Measurements from ENCODE around the gene NRXN3.

Gene NRXN3

DNA sequence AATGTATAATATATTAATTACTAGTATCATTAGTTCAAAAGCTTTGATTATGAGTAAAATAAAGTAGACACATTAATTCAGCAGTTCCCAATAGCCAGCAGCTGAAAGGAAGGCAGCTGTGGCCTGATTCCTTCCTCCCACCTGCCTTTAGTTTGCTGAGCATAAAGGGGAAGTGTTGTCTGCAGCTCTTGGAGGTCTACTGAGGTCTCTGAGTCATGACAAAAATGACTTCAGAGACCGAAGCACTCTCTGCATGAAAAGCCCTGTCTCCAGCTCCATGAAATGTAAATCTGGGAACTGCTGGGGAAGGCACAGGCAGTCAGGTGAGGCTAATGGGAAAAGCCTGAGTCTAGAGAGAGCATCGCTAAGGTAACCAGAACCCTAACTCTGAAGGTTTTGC lies 165.4 kb downstream of the NRXN3 start:
- no peak overlapping the region for H3K27ac ChIP-seq (ENCODE audit: insufficient read depth, low read depth, low read length, poor library complexity, severe bottlenecking)
- H3K27me3 ChIP-seq (ENCODE audit: control insufficient read depth, insufficient read depth, low read length, poor library complexity, severe bottlenecking), result no peaks in the 10 kb centered on the region
- no peaks in the 10 kb centered on the region for H3K36me3 ChIP-seq (ENCODE audit: control insufficient read depth, insufficient read depth, low read length)
- H3K4me1 ChIP-seq (ENCODE audit: control insufficient read depth, insufficient read depth, low read length), result no peaks in the 10 kb centered on the region
- 84 to 89% methylated on average over 2 of the region's 2 CpGs for WGBS, 2 experiments
- H3K9me3 ChIP-seq (ENCODE audit: control insufficient read depth, low read length), result no peaks in the 10 kb centered on the region
- H3K4me3 ChIP-seq (ENCODE audit: insufficient read depth, low read depth, low read length), result no peak overlapping the region

DNA sequence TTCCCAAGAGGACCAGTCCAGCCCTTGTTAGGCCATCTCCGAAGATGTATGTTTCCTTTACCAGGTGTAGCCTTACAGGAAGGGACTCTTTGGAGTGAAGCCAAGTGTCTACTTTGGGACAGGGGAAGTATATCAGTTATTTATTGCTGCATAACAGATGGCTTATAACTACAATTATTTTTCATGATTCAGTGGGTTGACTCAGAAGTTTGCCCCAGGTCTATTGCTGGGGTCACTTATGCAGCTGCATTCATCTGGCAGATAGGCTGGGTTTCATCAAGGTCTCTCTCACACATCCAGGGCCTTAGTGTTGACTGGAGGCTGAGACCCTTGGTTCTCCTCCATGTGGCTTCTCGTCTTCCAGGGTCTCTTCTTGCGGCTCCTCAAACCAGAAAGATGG lies 170.1 kb downstream of the NRXN3 start:
- Histone ChIP-seq H3K27ac (ENCODE audit: insufficient read depth, low read depth, low read length, poor library complexity, severe bottlenecking) (no peak overlapping the region), H3K4me3 (ENCODE audit: insufficient read depth, low read depth, low read length) (no peak overlapping the region), H3K9me3 (ENCODE audit: control insufficient read depth, low read length) (no peaks in the 10 kb centered on the region), H3K4me1 (ENCODE audit: control insufficient read depth, insufficient read depth, low read length) (peaks cover 6% of the 10 kb centered on the region), H3K36me3 (ENCODE audit: control insufficient read depth, insufficient read depth, low read length) (no peaks in the 10 kb centered on the region), H3K27me3 (ENCODE audit: control insufficient read depth, insufficient read depth, low read length, poor library complexity, severe bottlenecking) (no peaks in the 10 kb centered on the region)
- WGBS, 2 experiments, result 87 to 94% methylated on average over 3 of the region's 3 CpGs

GRCh38 chr14:78341827-78342389 lies 171.7 kb downstream of the NRXN3 start:
- Histone ChIP-seq H3K4me3 (ENCODE audit: insufficient read depth, low read depth, low read length) (no peak overlapping the region), H3K4me1 (ENCODE audit: control insufficient read depth, insufficient read depth, low read length) (peaks cover 6% of the 10 kb centered on the region), H3K9me3 (ENCODE audit: control insufficient read depth, low read length) (no peaks in the 10 kb centered on the region), H3K27me3 (ENCODE audit: control insufficient read depth, insufficient read depth, low read length, poor library complexity, severe bottlenecking) (no peaks in the 10 kb centered on the region), H3K27ac (ENCODE audit: insufficient read depth, low read depth, low read length, poor library complexity, severe bottlenecking) (no peak overlapping the region), H3K36me3 (ENCODE audit: control insufficient read depth, insufficient read depth, low read length) (no peaks in the 10 kb centered on the region)
- 94 to 96% methylated on average over 3 of the region's 3 CpGs for WGBS, 2 experiments

DNA sequence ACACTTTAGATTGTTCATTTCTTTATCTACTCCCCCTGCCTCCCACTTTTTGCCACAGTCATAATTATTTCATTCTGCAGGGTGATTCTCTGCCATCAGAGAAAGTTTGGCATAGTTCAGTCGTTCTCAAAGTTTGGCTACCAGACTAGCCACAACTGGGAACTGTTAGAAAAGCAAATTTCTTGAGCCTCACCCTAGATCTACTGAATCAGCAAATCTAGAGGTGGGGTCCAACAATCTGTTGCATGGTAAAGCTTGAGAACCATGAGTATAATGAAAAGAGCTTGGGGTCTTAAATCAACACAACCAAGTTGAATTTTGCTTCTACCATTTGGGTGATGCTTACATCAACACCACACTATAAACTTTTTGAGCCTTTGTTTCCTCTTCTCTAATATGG lies 172.7 kb downstream of the NRXN3 start:
- Histone ChIP-seq H3K27ac (ENCODE audit: insufficient read depth, low read depth, low read length, poor library complexity, severe bottlenecking) (no peak overlapping the region), H3K36me3 (ENCODE audit: control insufficient read depth, insufficient read depth, low read length) (no peaks in the 10 kb centered on the region), H3K27me3 (ENCODE audit: control insufficient read depth, insufficient read depth, low read length, poor library complexity, severe bottlenecking) (no peaks in the 10 kb centered on the region), H3K9me3 (ENCODE audit: control insufficient read depth, low read length) (no peaks in the 10 kb centered on the region), H3K4me1 (ENCODE audit: control insufficient read depth, insufficient read depth, low read length) (peaks cover 6% of the 10 kb centered on the region), H3K4me3 (ENCODE audit: insufficient read depth, low read depth, low read length) (no peak overlapping the region)
- WGBS, 2 experiments, result 92 to 97% methylated on average over 1 of the region's 1 CpG

GRCh38 chr14:78344290-78344689 lies 174.1 kb downstream of the NRXN3 start:
- Histone ChIP-seq H3K4me1 (ENCODE audit: control insufficient read depth, insufficient read depth, low read length) (peaks cover 6% of the 10 kb centered on the region), H3K4me3 (ENCODE audit: insufficient read depth, low read depth, low read length) (no peak overlapping the region), H3K36me3 (ENCODE audit: control insufficient read depth, insufficient read depth, low read length) (no peaks in the 10 kb centered on the region), H3K27me3 (ENCODE audit: control insufficient read depth, insufficient read depth, low read length, poor library complexity, severe bottlenecking) (no peaks in the 10 kb centered on the region), H3K9me3 (ENCODE audit: control insufficient read depth, low read length) (no peaks in the 10 kb centered on the region), H3K27ac (ENCODE audit: insufficient read depth, low read depth, low read length, poor library complexity, severe bottlenecking) (no peak overlapping the region)
- 85 to 86% methylated on average over 4 of the region's 4 CpGs for WGBS, 2 experiments

GRCh38 chr14:78345131-78345744 lies 175.1 kb downstream of the NRXN3 start:
- no peak overlapping the region for H3K4me3 ChIP-seq (ENCODE audit: insufficient read depth, low read depth, low read length)
- no peaks in the 10 kb centered on the region for H3K27me3 ChIP-seq (ENCODE audit: control insufficient read depth, insufficient read depth, low read length, poor library complexity, severe bottlenecking)
- peaks cover 6% of the 10 kb centered on the region for H3K4me1 ChIP-seq (ENCODE audit: control insufficient read depth, insufficient read depth, low read length)
- no peaks in the 10 kb centered on the region for H3K36me3 ChIP-seq (ENCODE audit: control insufficient read depth, insufficient read depth, low read length)
- H3K9me3 ChIP-seq (ENCODE audit: control insufficient read depth, low read length), result no peaks in the 10 kb centered on the region
- no peak overlapping the region for H3K27ac ChIP-seq (ENCODE audit: insufficient read depth, low read depth, low read length, poor library complexity, severe bottlenecking)
- 89 to 95% methylated on average over 6 of the region's 6 CpGs for WGBS, 2 experiments

GRCh38 chr14:78346747-78347146 lies 176.6 kb downstream of the NRXN3 start:
- Histone ChIP-seq H3K27me3 (ENCODE audit: control insufficient read depth, insufficient read depth, low read length, poor library complexity, severe bottlenecking) (no peaks in the 10 kb centered on the region), H3K27ac (ENCODE audit: insufficient read depth, low read depth, low read length, poor library complexity, severe bottlenecking) (no peak overlapping the region), H3K4me3 (ENCODE audit: insufficient read depth, low read depth, low read length) (no peak overlapping the region), H3K9me3 (ENCODE audit: control insufficient read depth, low read length) (no peaks in the 10 kb centered on the region), H3K4me1 (ENCODE audit: control insufficient read depth, insufficient read depth, low read length) (peaks cover 6% of the 10 kb centered on the region), H3K36me3 (ENCODE audit: control insufficient read depth, insufficient read depth, low read length) (no peaks in the 10 kb centered on the region)
- 88 to 93% methylated on average over 5 of the region's 5 CpGs for WGBS, 2 experiments

- no peaks in the 10 kb centered on the region for H3K27me3 ChIP-seq (ENCODE audit: control insufficient read depth, insufficient read depth, low read length, poor library complexity, severe bottlenecking)
- WGBS, 2 experiments, result 88 to 90% methylated on average over 3 of the region's 3 CpGs
- H3K27ac ChIP-seq (ENCODE audit: insufficient read depth, low read depth, low read length, poor library complexity, severe bottlenecking), result no peak overlapping the region
- H3K4me3 ChIP-seq (ENCODE audit: insufficient read depth, low read depth, low read length), result no peak overlapping the region
- H3K36me3 ChIP-seq (ENCODE audit: control insufficient read depth, insufficient read depth, low read length), result no peaks in the 10 kb centered on the region
- H3K4me1 ChIP-seq (ENCODE audit: control insufficient read depth, insufficient read depth, low read length), result peaks cover 6% of the 10 kb centered on the region
- no peaks in the 10 kb centered on the region for H3K9me3 ChIP-seq (ENCODE audit: control insufficient read depth, low read length)
Observed at GRCh38 chr14:78355109-78355508, 184.9 kb downstream of the NRXN3 start.

GRCh38 chr14:78356391-78356790 lies 186.2 kb downstream of the NRXN3 start:
- no peaks in the 10 kb centered on the region for H3K27me3 ChIP-seq (ENCODE audit: control insufficient read depth, insufficient read depth, low read length, poor library complexity, severe bottlenecking)
- no peaks in the 10 kb centered on the region for H3K9me3 ChIP-seq (ENCODE audit: control insufficient read depth, low read length)
- no peaks in the 10 kb centered on the region for H3K36me3 ChIP-seq (ENCODE audit: control insufficient read depth, insufficient read depth, low read length)
- 34 to 47% methylated on average over 3 of the region's 3 CpGs for WGBS, 2 experiments
- peaks cover 6% of the 10 kb centered on the region for H3K4me1 ChIP-seq (ENCODE audit: control insufficient read depth, insufficient read depth, low read length)
- H3K27ac ChIP-seq (ENCODE audit: insufficient read depth, low read depth, low read length, poor library complexity, severe bottlenecking), result no peak overlapping the region
- no peak overlapping the region for H3K4me3 ChIP-seq (ENCODE audit: insufficient read depth, low read depth, low read length)

- 91 to 96% methylated on average over 4 of the region's 4 CpGs for WGBS, 2 experiments
- Histone ChIP-seq H3K4me3 (ENCODE audit: insufficient read depth, low read depth, low read length) (no peak overlapping the region), H3K27me3 (ENCODE audit: control insufficient read depth, insufficient read depth, low read length, poor library complexity, severe bottlenecking) (no peaks in the 10 kb centered on the region), H3K4me1 (ENCODE audit: control insufficient read depth, insufficient read depth, low read length) (peaks cover 6% of the 10 kb centered on the region), H3K27ac (ENCODE audit: insufficient read depth, low read depth, low read length, poor library complexity, severe bottlenecking) (no peak overlapping the region), H3K9me3 (ENCODE audit: control insufficient read depth, low read length) (no peaks in the 10 kb centered on the region), H3K36me3 (ENCODE audit: control insufficient read depth, insufficient read depth, low read length) (no peaks in the 10 kb centered on the region)
Observed at GRCh38 chr14:78358591-78358990, 188.4 kb downstream of the NRXN3 start.
